ENCODE measurements around the gene MAP2K5.

- TF ChIP-seq ZFP30 (CRISPR knock-in tag; IDR thresholded peaks at IDR 0.05), result no peak
- no peak for TF ChIP-seq ARNTL (CRISPR knock-in tag; IDR thresholded peaks at IDR 0.05; ENCODE audit: borderline replicate concordance, low read depth)
- TF ChIP-seq TOX (CRISPR knock-in tag; IDR thresholded peaks at IDR 0.05; ENCODE audit: borderline replicate concordance), result no peak
- TF ChIP-seq TSHZ2 (CRISPR knock-in tag; IDR thresholded peaks at IDR 0.05), result no peak
Measured at GRCh38 chr15:67587331-67587730, 44.8 kb downstream of the MAP2K5 start.
